Stimulated activated CD8-positive, alpha-beta memory T cell treated with anti-CD3 and anti-CD28 coated beads, Interleukin-15, amount 100 ng/mL, for 24 hours (primary cell): ENCODE results near the gene ASL.
"Not testable (repeated sequence)": the region's sequence is repeated elsewhere in the genome, so short reads cannot be mapped to it uniquely, and the experiment has no call there.

Experiments
- DNase-seq: peaks from one replicate; pipeline ENCODE4 v3.0.0-alpha.2; 2020; ENCODE audit warnings: low read depth

ASL gene

DNA sequence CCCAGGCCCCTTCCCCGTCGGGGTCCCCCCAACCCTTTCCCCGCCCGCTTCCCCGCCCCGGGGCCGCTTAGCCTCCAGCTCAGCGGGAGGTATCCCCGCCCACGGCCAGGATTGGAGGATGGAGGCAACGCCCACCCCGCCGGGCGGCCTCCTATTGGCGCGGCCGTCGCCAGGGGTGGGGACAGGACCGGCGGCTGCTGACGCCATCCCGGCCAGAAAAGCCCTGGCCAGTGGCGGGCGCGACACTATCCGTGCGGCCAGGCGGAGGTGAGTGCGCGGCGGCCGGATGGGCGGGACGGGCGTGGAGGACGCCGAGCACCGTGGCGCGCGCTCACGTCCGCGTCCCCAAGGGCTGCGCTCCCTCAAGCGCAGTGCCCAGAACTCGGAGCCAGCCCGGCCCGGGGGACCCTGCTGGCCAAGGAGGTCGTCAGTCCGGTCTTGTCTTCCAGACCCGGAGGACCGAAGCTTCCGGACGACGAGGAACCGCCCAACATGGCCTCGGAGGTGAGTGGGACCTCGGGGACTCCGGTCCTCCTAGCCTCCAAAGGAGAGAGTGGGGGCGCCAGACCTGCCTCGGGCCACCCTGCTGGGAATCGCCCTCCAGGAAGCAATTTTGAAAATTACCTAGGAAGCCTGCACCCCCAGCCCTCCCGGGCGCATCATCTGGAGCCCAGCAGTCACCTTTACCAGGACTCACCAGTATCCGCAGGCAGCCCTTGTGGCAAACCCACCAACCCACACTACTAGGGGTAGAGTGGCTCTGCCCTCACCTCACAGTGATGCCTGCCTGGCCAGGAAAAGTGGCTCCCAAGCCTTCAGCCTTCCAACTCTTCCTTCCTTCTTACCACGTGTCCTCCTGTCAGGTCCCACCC is at the start of gene ASL:
Gene ASL, plus strand, starts transcription at position 230 of the 872 bp plus-strand sequence. Its CDS starts 263 bp downstream, at position 493.
- DNase-seq: peak; percentile 72

DNA sequence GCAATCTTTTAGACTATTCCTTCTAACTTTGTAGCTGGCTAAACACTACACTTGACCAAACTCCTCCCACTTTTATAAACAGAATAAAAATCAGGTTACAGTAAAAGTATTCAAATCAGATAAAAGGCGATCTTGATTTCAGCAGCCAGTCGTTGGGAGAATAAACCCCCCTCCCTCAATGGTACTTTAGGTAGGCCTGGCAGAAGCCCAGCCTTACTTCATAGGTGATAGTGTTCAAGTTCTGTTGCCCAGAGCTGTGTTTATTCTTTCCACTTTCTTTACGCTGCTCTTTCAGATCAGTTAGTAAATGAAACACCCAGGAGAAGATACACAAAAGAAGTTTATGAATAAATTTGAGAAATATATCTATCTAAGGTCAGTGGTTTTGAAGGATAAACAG is 47.3 kb upstream of the ASL start:
- not testable (repeated sequence) for DNase-seq

DNA sequence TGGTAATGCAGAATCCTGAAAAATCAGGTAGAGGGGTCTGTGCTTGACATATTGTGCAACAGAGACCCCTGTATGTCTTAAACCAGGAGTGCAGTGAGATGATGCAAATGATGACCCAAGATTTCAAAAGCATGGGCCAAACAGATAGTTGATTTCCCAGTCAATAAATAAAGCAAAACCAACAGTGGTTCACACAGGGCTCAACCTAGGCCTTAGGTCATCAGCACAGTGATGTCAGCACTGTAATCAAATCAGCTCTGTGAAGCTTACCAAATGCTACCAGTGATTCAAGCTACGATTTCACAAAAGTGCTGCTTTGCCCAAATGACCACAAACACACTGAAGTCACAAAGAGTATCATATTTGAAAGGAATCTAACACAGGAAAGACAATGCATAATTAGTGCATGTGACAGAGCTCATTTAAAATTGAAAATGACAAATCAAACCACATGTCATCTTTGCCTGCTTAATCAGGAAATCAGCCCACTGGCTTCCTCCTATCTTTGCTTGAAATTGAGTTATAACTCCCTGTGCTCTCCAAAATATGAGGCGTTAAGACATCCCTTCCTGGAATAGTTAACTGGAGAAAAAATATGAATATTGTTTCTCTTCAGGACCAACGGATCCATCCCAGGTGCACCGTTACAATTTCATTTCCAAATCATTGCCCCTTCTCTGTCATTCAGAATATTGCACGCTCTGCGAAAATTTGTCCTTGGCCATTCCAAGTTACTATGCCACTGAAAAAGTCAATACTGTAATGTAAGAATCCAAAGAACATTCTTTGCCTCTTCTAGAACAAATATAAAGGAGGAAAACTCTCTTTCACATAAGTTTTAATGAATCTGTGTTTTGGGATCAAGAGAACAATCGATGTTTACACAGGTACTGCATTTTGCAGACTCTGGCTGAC is 41.9 kb upstream of the ASL start:
- DNase-seq: no peak

DNA sequence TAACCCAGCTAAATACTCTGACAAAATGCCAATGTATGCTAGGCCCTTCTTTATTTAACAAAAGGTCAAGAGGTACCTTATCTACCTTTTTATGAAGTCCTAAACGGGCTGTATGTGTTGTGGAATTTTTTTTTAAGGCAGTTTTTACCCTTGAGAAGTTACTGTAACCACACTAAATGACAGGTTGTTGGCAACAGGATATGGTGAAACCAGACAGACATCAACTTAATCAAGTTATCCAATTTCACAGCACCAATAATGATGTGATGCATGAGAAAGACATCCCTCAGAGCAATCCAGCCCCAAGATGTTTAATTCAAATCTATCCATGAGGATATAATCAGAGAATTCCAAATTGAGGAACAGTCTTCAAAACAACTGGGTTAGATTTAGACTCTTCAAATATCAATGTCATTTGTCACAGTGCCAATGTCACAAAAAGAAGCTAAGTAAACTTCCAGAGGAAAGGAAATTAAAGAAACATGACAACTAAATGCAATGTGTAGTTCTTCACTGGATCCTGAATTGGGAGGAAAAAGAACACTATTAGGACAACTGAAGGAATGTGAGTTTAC is 41.1 kb upstream of the ASL start:
- not testable (repeated sequence) for DNase-seq

DNA sequence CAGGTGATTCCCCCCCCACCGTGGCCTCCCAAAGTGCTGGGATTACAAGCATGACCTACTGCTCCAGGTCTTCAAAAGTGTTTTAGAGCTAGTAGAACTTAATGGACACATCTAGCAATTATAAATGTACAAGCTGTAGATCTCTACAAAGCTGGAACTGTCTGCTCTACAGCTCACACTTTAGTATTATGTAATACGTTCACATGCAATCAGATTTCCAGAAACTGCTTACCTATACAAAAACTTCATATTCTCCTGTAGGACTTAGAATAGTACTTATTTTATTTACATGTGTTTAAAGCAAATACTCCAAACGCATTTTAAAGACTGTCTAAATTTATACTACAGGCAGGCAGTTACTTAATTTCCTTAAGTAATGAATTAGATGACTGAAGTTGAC is 39.2 kb upstream of the ASL start:
- DNase-seq: no peak

DNA sequence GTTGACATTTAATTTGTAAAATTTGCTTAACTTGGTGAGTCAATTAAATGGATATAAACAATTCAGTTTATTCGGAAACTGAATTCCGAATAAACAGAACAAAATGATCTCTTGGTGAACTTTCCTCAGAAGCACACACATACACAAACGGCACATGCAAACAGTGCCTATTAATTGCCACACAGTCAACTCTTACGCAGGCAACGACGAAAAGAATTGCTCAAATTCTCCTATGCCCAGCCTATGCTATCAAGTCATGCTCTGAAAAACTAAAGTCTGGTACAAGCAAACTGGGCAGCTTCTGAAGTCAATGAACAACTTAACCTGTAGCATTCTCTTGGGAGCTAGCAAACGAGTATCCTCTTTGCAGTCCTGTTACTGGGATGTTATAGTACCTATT is 38.8 kb upstream of the ASL start:
- no peak for DNase-seq

DNA sequence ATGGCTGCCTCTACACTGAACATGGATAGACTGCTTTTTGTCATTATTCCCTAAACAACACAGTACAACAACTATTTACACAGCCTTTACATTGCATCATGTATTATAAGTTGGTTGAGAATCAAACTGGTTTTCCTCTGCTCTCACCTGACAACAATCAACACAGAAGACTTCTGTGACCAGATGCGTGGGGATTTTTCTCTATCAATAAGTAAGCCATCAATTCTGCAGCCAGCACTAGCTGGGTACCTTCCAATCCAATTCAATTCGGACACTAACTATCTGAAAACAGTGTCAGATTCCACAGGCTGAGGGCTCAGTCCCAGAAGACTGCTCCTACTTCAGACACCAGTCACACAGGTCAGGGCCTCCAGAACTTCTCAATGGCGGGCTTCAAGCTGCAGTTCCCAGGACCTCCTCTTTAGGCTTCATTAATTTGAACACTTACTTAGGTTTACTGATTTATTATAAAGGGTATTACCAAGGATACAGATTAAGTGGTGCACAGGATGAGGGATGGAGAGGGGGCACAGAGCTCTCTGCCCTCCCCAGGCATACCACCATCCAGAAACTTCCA is 36.4 kb upstream of the ASL start:
- no peak for DNase-seq

DNA sequence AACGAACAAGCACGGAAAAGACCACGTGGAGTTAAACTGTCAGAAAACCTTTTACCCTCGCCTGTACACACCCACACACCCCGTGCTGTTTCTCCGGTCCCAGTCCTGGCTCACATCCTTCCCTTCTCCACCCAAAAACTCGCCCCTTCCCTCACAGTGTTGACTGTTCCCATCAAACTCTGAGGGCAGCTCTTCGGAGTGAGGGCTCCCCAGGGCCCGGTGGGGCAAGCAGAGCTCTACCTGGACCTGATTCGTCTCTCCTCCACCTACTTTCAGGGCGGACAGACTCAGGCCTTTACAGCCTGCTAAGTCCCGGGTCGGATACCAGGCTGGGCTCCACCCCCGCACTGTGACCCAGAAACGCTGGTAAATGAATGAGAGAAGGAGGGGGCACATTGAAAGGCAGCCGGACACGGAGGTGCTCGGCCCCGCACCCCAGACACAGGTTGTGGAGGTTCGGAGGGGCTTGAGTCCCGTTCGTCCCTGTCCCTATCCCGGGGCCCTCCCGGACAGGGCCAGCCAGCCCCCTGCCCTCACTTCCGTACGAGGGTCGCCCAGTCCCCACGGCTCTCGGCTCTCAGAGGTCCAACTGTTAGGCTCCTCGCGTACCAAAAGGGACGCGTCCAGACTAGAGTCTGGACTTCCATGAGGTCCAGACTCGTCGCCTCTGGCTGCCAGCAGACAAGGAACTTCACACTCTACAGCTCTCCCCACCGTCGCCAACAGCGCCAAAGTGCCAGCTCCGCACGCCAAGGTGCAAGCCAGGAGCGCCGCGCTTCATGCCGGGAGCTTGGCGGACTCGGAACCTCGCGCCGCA is 31.7 kb upstream of the ASL start:
- peak; percentile 3 for DNase-seq

DNA sequence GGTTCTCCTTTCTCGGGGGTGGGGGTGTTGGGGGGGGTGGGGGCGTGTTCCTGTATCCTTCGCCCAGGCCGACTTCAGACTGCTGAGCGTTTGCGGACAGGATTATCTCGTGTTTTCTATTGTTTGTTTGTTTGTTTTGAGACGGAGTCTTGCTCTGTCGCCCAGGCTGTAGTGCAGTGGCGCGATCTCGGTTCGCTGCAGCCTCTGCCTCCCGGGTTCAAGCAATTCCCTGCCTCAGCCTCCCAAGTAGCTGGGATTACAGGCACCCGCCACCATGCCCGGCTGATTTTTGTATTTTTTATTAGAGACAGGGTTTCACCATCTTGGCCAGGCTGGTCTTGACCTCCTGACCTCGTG is 31.1 kb upstream of the ASL start:
- DNase-seq: not testable (repeated sequence)

DNA sequence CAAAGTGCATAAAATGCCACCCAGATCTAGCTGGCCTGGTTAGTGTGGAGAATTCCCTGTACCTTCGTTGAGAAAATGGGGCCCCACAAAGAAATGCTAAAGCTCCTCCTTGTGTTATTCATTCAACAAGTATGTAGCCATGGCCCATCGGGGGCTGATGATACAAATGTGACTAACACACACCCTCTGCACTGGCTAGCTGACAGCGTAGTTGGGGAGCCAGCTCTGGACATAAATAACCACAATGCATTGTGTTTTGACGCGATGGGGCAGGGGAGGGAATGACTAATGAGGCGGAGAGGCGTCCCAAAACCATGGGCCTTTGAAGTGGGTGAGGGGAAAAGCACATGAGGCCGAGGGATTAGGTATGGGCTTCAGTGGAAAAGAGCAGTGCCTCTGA is 28.2 kb upstream of the ASL start:
- no peak for DNase-seq

DNA sequence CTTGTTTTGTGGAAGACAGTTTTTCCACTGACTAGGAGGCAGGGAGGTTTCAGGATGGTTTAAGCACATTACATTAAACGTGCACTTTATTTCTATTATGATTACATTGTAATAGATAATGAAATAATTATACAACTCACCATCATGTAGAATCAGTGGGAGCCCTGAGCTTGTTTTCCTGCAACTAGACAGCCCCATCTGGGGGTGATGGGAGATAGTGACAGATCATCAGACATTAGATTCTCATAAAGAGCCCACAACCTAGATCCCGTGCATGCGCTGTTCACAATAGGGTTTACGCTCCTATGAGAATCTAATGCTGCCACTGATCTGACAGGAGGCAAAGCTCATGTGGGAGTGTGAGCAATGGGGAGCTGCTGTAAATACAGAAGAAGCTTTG is 25.7 kb upstream of the ASL start:
- not testable (repeated sequence) for DNase-seq

DNA sequence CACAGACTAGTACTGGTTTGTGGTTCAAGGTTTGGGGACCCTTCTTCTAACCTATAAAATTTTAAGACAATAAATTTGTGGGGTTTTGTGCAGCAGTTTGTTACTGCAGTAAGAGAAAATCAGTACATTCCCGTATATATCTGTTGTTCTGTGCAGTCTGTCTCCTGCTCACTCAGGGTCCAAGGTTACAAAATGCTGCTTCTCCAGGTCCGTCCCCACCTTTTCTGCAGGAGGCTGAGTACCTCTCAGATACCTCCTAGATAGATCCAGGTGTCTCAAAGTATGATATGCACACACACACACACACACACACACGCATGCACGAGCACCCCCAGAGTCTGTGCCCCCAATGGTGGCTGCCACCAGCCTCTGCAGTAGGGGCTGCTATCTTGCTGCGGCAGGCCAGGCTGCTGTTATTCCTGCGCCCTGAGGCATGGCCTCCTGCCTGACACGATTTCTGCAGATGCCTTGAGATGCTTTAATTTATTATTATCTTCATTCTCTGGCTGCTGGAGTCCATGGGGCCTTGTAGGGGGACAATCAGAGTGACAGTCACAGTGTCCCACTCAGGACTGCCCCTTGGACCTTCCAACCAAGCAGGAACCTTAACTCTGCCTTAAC is 25.2 kb upstream of the ASL start:
- no peak for DNase-seq

DNA sequence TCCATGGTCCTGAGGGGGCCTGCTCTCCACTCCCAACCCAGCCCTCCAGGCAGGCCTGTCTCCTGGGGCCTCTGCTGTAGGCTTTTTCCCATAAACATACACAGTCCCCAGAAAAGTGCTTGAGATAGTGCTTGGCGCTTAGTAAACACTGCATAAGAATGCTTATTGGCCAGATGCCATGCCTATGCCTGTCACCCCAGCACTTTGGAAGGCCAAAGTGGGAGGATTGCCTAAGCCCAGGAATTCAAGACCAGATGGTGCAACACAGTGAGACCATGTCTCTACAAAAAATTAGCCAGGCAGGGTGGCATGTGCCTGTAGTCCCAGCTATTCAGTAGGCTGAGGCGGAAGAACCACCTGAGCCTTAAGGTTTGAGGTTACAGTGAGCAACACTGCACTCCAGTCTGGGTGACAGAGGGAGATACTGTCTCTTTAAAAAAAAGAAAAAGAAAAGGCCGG is 24.6 kb upstream of the ASL start:
- no peak for DNase-seq

DNA sequence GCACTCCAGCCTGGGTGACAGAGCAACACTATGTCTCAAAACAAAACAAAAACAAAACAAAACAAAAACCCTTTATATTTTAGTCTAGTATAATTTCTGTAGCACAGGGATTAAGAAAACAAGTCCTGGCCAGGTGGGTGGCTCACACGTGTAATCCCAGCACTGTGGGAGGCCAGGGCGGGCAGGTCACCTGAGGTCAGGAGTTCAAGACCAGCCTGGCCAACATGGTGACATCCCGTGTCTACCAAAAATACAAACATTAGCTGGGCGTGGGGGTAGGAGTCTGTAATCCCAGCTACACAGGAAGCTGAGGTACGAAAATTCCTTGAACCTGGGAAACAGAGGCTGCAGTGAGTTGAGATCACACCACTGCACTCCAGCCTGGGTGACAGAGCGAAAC is 23.2 kb upstream of the ASL start:
- DNase-seq: no peak

DNA sequence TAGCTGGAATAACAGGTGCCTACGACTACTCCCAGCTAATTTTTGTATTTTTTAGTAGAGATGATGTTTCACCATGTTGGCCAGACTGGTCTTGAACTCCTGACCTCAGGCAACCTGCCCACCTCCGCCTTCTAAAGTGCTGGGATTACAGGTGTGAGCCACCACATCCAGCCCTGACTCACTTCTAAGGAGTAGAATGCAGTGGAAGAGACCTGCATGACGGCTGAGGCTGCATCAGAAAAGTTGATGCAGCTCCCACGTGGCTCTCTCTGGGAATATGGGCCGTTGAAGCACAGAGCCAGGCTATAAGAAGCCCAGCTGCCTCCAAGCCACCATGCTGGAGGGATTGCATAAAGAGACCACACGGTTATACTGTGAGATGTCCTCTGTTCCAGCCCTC is 21.6 kb upstream of the ASL start:
- DNase-seq: no peak

DNA sequence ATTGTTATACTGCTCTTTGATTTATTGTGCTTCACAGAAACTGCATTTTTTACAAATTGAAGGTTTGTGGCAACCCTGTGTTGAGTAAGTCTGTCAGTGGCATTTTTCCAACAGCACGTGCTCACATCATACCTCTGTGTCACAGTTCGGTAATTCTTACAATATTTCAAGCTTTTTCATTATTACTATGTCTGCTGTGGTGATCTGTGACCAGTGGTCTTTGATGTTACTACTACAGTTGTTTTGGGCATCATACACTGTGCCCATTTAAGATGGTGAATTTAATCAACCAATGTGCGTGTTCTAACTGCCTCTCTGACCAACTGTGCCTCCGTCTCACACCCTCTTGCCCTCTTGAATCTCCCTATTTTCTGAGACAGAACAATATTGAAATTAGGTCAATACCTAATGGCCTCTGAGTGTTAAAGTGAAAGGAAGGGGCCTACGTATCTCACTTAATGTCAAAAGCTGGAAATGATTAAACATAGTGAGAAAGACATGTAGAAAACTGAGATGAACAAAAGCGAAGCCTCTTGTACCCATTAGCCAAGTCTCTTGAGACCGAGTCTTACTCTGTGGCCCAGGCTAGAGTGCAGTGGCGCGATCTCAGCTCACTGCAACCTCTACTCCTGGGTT is 20.2 kb upstream of the ASL start:
- DNase-seq: no peak

DNA sequence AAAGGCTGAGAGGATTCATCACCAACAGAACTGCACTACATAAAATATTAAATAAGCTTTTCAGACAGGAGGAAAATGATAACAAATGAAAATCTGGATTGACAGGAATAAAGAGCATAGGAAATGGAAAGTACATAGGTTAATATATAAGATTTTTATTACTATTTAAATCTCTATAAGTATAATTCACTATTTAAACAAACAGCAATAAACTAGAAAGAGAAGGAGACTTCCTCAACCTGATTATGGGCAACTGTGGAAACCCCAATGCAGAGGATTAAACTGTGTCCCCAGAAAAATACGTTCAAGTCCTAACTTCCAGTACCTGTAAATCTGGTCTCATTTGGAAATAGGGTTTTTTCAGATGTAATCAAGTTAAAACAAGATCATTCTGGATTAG is 14.8 kb upstream of the ASL start:
- DNase-seq: no peak

DNA sequence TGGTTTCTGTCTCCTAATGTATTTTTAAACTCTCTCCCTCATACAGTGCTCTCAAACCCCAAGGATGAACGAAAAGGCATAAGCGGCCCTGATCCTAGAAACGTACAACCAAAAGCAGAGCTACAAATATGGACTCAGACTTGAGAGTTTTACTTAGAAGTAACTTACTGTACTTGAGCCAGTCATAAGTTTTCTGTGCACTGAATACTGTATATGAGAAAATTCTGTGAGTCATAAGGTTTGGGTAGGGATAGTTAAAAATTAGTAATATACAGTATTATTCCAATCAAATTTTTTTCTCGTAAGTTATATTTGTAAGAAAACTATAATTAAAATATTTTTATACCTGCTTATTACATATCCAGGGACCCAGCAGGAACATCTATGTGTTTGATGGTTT is 5.9 kb upstream of the ASL start:
- no peak for DNase-seq

DNA sequence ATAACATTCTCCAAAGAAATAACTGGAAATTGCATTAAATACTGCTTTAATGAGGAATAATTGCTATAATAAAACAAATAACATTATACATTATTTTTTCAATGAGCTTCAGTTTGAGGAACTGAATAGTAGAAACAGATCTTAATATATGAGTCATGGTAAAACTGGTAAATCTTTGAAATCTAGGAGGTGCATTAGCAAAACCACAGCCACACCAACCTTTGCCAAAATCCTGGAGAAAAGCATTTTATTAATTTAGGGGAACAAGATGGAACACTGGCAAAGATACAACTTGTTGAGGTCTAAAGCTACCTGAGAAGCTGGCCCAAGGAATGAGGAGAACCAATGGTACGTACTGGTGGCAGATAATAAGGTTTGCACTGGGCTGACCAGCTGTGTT is 5.4 kb upstream of the ASL start:
- no peak for DNase-seq

DNA sequence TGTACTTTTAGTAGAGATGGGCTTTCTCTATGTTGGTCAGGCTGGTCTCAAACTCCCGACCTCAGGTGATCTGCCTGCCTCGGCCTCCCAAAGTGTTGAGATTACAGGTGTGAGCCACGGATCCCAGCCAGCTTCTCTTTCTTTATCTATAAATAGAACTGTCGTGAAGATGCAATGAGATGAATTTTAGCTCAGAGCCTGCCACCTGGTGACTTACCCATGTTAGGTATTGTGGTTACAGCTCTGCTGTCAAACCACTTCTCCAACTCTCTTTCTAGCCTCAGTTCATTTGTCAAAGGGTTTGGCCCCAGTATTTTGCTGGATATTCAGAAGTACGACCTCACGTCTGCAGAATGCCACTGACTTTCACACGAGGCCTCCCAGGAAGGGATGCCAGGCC is 3.4 kb upstream of the ASL start:
- DNase-seq: not testable (repeated sequence)
